ENCODE results near the gene CACNA2D4. TPM values are rescaled to one million over a fixed set of nuclear protein-coding genes. Genes with fewer than 3 reads are reported as not detected.
A peak's percentile ranks its signal among the peaks of the same experiment; 100 is the strongest.

Gene CACNA2D4
- total RNA-seq, 4 donors from 2014 or later = 10.1 to 16.2 (median 11.4) TPM

DNA sequence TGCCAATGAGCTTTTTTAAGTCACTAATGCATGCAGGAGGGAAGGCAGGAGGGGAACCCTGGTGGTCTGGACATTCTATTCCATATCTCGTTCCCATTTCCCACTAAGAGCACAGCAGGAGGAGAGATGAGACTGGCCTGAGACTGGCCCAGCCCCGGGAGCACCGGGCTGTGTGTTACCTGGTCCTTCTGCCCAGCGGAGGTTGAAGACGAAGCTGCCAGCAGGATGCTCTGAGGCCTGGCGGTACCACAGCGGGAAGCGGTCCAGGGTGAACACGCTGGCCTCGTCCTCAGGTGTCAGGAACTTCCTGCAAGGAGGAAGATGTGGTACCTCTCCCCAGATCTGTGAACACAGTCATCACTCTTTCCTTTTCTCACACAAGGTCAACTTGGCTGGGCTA, 74.2 kb downstream of the CACNA2D4 start:
- WGBS, 2 donors = 61 to 68% methylated on average over 10 of the region's 10 CpGs
- no peaks in the 10 kb centered on the region for H3K4me1 ChIP-seq
- no peak for TF ChIP-seq EP300 (IDR thresholded peaks at IDR 0.05)
- TF ChIP-seq POLR2A (IDR thresholded peaks at IDR 0.05) = no peak
- TF ChIP-seq, protein P1, sequence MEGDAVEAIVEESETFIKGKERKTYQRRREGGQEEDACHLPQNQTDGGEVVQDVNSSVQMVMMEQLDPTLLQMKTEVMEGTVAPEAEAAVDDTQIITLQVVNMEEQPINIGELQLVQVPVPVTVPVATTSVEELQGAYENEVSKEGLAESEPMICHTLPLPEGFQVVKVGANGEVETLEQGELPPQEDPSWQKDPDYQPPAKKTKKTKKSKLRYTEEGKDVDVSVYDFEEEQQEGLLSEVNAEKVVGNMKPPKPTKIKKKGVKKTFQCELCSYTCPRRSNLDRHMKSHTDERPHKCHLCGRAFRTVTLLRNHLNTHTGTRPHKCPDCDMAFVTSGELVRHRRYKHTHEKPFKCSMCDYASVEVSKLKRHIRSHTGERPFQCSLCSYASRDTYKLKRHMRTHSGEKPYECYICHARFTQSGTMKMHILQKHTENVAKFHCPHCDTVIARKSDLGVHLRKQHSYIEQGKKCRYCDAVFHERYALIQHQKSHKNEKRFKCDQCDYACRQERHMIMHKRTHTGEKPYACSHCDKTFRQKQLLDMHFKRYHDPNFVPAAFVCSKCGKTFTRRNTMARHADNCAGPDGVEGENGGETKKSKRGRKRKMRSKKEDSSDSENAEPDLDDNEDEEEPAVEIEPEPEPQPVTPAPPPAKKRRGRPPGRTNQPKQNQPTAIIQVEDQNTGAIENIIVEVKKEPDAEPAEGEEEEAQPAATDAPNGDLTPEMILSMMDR (IDR thresholded peaks at IDR 0.05) = no peak
- DNase-seq (ENCODE audit: low spot score in 2 of 2) = peak in 1 of 2 donors; percentile 6
- no peaks in the 10 kb centered on the region for H3K9me3 ChIP-seq
- no peak overlapping the region for H3K27ac ChIP-seq
- H3K27me3 ChIP-seq = peaks cover 0 to 24% of the 10 kb centered on the region in 2 donors
- H3K36me3 ChIP-seq = no peaks in the 10 kb centered on the region
- H3K4me3 ChIP-seq = no peak overlapping the region

DNA sequence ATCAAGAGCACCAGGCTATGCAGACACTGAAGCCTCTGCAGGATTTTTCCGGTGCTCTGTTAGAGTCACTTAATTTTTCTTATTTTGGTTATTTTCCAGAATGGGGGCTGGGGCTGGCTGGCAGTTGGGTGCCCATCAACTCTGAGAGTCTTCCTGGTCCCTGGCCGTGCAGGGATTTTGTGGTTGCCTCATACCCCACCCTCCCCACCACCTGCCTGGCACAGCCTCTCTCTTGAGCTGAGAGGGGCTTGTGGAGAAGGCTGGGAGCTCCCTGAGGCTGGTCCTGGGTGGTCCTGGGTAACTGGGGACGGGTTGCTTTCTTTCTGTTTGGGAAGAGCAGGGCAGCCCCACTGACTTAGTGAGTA, 74.8 kb downstream of the CACNA2D4 start:
- TF ChIP-seq EP300 (IDR thresholded peaks at IDR 0.05) (no peak), POLR2A (IDR thresholded peaks at IDR 0.05) (no peak)
- TF ChIP-seq, protein P1 (IDR thresholded peaks at IDR 0.05) = no peak
- DNase-seq (ENCODE audit: low spot score in 2 of 2) = no peak
- Histone ChIP-seq H3K27me3 (peaks cover 0 to 24% of the 10 kb centered on the region in 2 donors), H3K4me1 (no peaks in the 10 kb centered on the region), H3K36me3 (no peaks in the 10 kb centered on the region), H3K27ac (no peak overlapping the region), H3K9me3 (no peaks in the 10 kb centered on the region), H3K4me3 (no peak overlapping the region)
- 52 to 66% methylated on average over 3 of the region's 3 CpGs for WGBS, 2 donors

DNA sequence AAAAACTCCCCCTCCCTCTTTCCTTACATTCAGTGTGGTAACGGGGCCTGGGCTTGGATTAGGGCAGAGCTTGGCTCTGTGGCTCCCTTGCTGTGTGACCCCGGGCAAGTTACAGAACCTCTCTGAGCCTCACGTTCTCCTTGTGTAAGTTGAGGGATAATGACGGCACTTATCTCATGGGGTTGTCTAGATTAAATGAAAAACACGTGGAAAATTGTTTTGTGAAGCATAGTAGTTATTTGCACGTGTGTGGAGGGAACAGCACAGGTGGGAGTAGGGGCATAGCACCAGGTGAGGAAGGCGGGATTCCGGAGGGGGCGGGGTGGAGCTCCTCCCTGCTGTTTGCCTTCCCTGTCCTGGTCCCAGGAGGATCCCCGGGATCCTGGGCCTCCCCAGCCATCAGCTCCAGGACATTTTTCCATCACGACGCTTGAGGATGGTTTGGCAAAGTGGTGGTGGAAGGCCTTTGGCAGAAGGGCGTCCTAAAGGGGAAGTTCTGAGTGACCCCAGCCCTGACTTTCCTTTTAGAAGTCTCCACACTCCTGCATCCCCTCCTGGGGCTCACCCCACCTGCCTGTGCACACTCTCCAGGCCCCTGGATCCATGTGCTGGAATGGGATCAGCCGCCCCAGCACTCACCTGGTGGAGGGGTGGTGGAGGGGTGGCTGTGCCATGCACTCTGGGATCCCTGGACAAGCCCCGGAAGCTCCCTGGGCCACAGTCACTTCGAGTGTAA, 75.4 kb downstream of the CACNA2D4 start:
- H3K9me3 ChIP-seq = no peaks in the 10 kb centered on the region
- peaks cover 0 to 24% of the 10 kb centered on the region in 2 donors for H3K27me3 ChIP-seq
- DNase-seq (ENCODE audit: low spot score in 2 of 2) = peak in 1 of 2 donors; percentile 10
- H3K4me3 ChIP-seq = no peak overlapping the region
- no peak overlapping the region for H3K27ac ChIP-seq
- WGBS, 2 donors = 71 to 77% methylated on average over 16 of the region's 16 CpGs
- H3K4me1 ChIP-seq = no peaks in the 10 kb centered on the region
- no peaks in the 10 kb centered on the region for H3K36me3 ChIP-seq
- TF ChIP-seq, protein P1 (IDR thresholded peaks at IDR 0.05) = no peak
- TF ChIP-seq EP300 (IDR thresholded peaks at IDR 0.05) (no peak), POLR2A (IDR thresholded peaks at IDR 0.05) (no peak)

DNA sequence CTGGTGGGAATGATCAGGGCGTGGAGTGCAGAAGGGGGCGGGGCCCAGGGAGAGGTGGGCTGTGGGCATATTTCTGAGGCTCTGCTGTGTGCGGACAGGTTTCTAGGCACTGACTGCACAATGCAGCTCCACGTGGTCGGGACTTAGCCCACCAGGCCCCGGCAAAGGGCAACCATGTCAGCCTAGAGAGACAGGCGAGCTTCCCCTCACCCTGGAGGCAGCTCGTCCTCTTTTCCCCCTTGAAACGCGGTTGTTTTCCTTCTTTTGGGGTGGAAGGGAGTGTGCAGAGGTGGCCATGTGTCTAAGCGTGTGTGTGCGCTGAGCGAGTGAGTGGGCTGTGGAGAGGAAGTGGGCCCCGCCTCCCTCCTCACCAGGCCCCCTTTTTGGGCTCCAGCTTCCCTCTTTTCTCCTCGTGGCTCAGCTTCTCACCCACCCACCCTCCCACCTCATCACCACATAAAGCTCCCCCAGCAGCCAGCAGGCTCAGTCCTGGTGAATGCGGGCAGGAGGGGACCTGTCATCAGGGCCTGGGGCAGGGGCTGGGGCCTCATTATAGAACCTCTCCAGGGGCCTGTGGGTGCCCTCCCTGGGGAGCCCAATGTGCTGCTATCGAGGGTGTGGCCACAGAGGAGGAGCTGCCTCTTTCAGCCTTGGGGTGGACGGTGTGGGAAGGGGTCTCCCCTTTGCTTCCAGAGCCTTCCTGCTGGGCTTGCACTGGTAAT, 76.1 kb downstream of the CACNA2D4 start:
- peak in 1 of 2 donors; percentile 1 for DNase-seq (ENCODE audit: low spot score in 2 of 2)
- H3K9me3 ChIP-seq = no peaks in the 10 kb centered on the region
- H3K36me3 ChIP-seq = no peaks in the 10 kb centered on the region
- H3K27ac ChIP-seq = no peak overlapping the region
- H3K4me3 ChIP-seq = no peak overlapping the region
- TF ChIP-seq, protein P1 (IDR thresholded peaks at IDR 0.05) = no peak
- TF ChIP-seq POLR2A (IDR thresholded peaks at IDR 0.05) = no peak
- TF ChIP-seq EP300 (IDR thresholded peaks at IDR 0.05) = no peak
- 72 to 75% methylated on average over 17 to 18 of the region's 18 CpGs for WGBS, 2 donors
- peaks cover 0 to 24% of the 10 kb centered on the region in 2 donors for H3K27me3 ChIP-seq
- H3K4me1 ChIP-seq = no peaks in the 10 kb centered on the region

DNA sequence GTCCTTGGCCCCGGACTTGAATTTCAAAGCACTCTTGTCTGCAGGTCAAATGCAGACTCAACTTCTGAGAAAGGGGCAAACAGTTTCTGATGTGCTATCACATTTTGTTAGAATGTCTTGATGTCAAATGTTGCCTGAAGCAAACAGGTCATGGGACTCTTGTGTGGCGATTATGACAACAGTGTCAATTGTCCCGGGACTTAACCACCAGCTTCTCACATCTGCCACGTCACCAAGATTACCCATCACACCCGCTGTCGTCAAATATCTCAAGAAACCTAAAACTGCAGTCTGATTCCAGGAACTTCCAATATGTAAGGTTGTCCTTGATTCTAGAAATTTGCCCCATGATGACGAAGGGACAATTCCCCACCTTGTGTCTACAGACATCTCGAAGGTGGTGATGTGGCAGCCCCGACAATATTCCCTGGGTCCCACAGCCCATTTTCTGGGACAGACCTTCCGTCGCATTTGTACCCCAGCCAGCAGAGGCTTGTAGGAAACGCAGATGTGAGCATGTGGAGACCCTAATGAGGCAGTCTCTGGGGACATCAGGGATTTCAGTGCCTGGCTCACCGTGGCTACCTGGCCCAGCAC, 76.8 kb downstream of the CACNA2D4 start:
- no peaks in the 10 kb centered on the region for H3K4me1 ChIP-seq
- 74 to 76% methylated on average over 13 of the region's 13 CpGs for WGBS, 2 donors
- no peaks in the 10 kb centered on the region for H3K36me3 ChIP-seq
- no peak overlapping the region for H3K4me3 ChIP-seq
- no peak for TF ChIP-seq POLR2A (IDR thresholded peaks at IDR 0.05)
- TF ChIP-seq, protein P1 (IDR thresholded peaks at IDR 0.05) = no peak
- TF ChIP-seq EP300 (IDR thresholded peaks at IDR 0.05) = no peak
- no peaks in the 10 kb centered on the region for H3K9me3 ChIP-seq
- H3K27ac ChIP-seq = no peak overlapping the region
- peaks cover 0 to 24% of the 10 kb centered on the region in 2 donors for H3K27me3 ChIP-seq
- DNase-seq (ENCODE audit: low spot score in 2 of 2) = no peak
